NCI-H1105 treated with DMSO at 0.1 percent for 48 hours (cell line): ENCODE results near the gene DIP2C.
"Not testable (repeated sequence)": the region's sequence is repeated elsewhere in the genome, so short reads cannot be mapped to it uniquely, and the experiment has no call there.

ENCODE experiments used
- DNase-seq: peaks from one replicate; lab custom pipeline; 2025; lab: John Stamatoyannopoulos, UW

DIP2C gene

GRCh38 chr10:375815-376505 lies 313.5 kb downstream of the DIP2C start:
- DNase-seq = no peak

GRCh38 chr10:374354-374753 lies 315.1 kb downstream of the DIP2C start:
- peak; percentile 19 for DNase-seq

- DNase-seq = peak; percentile 85
These were observed 315.8 kb downstream of the DIP2C start for GRCh38 chr10:373526-374309.

GRCh38 chr10:373015-373414 lies 316.5 kb downstream of the DIP2C start:
- no peak for DNase-seq

- DNase-seq = no peak
These were observed 316.9 kb downstream of the DIP2C start for GRCh38 chr10:372566-372965.

GRCh38 chr10:371515-371914 lies 318.0 kb downstream of the DIP2C start:
- no peak for DNase-seq

- no peak for DNase-seq
These were observed 319.0 kb downstream of the DIP2C start for GRCh38 chr10:370449-370825.

- no peak for DNase-seq
These were observed 319.6 kb downstream of the DIP2C start for GRCh38 chr10:369684-370448.

- DNase-seq = no peak
These were observed 320.2 kb downstream of the DIP2C start for GRCh38 chr10:369221-369683.

GRCh38 chr10:368579-369220 lies 320.8 kb downstream of the DIP2C start:
- DNase-seq = no peak

GRCh38 chr10:368107-368506 lies 321.4 kb downstream of the DIP2C start:
- not testable (repeated sequence) for DNase-seq

- no peak for DNase-seq
These were observed 321.8 kb downstream of the DIP2C start for GRCh38 chr10:367636-368035.

- DNase-seq = no peak
These were observed 323.3 kb downstream of the DIP2C start for GRCh38 chr10:366186-366585.

GRCh38 chr10:364267-364775 lies 325.1 kb downstream of the DIP2C start:
- no peak for DNase-seq

GRCh38 chr10:363152-363551 lies 326.3 kb downstream of the DIP2C start:
- DNase-seq = no peak

- no peak for DNase-seq
These were observed 328.0 kb downstream of the DIP2C start for GRCh38 chr10:361203-362081.

- peak; percentile 19 for DNase-seq
These were observed 328.8 kb downstream of the DIP2C start for GRCh38 chr10:360653-361052.

GRCh38 chr10:359762-360161 lies 329.7 kb downstream of the DIP2C start:
- no peak for DNase-seq

- no peak for DNase-seq
These were observed 330.4 kb downstream of the DIP2C start for GRCh38 chr10:359093-359492.

GRCh38 chr10:357201-357950 lies 332.1 kb downstream of the DIP2C start:
- no peak for DNase-seq
